HL-60 (cell line): ENCODE results near the gene AMN1.

Source experiments
- DNase-seq, 2 experiments: peaks; one replicate each; pipeline ENCODE4 v3.0.0-alpha.2; 2010 to 2020; ENCODE audit warnings: low read depth in 1 of 2, low spot score in 1 of 2
- H3K27ac ChIP-seq: fragments of 250-450 bp; sonication (Bioruptor Pico); replicated peaks from 2 replicates; pipeline ENCODE4 v1.5.1; 2020; ENCODE audit warnings: mild to moderate bottlenecking, moderate library complexity
- H3K27me3 ChIP-seq: fragments of 250-450 bp; sonication (Bioruptor Pico); 2 replicates; pipeline ENCODE4 v1.5.1; 2021; ENCODE audit warnings: mild to moderate bottlenecking, moderate library complexity; ENCODE audit not compliant: insufficient read depth, poor library complexity, severe bottlenecking
- H3K4me3 ChIP-seq: replicated peaks from 2 replicates; pipeline ENCODE4 v1.5.1; 2011; ENCODE audit warnings: mild to moderate bottlenecking, control low read depth, low read length; ENCODE audit not compliant: insufficient read depth
- GABPA ChIP-seq: IDR thresholded peaks from 2 replicates; pipeline ENCODE4 v1.6.1; 2012; ENCODE audit warnings: low read depth
- POLR2AphosphoS5 ChIP-seq: IDR thresholded peaks from 2 replicates; pipeline ENCODE4 v1.6.1; 2012; ENCODE audit warnings: low read depth
- REST ChIP-seq: IDR thresholded peaks from 2 replicates; pipeline ENCODE4 v1.6.1; 2012; ENCODE audit warnings: low read depth; ENCODE audit not compliant: insufficient replicate concordance
- SPI1 ChIP-seq: IDR thresholded peaks from 2 replicates; pipeline ENCODE4 v1.6.1; 2012; ENCODE audit warnings: low read depth, mild to moderate bottlenecking, borderline replicate concordance
- TF ChIP-seq, protein P1 (sequence below): IDR thresholded peaks from one replicate; pipeline ENCODE4 v1.5.1; 2011; ENCODE audit warnings: low read length, control low read depth, inconsistent platforms; ENCODE audit not compliant: insufficient read depth

Gene AMN1

GRCh38 chr12:31772685-31773222 is 43.9 kb upstream of the AMN1 start:
- Histone ChIP-seq H3K27me3 (no peaks in the 10 kb centered on the region), H3K4me3 (no peak overlapping the region), H3K27ac (no peak overlapping the region)
- no peak for TF ChIP-seq SPI1
- no peak for TF ChIP-seq GABPA
- TF ChIP-seq, protein P1, sequence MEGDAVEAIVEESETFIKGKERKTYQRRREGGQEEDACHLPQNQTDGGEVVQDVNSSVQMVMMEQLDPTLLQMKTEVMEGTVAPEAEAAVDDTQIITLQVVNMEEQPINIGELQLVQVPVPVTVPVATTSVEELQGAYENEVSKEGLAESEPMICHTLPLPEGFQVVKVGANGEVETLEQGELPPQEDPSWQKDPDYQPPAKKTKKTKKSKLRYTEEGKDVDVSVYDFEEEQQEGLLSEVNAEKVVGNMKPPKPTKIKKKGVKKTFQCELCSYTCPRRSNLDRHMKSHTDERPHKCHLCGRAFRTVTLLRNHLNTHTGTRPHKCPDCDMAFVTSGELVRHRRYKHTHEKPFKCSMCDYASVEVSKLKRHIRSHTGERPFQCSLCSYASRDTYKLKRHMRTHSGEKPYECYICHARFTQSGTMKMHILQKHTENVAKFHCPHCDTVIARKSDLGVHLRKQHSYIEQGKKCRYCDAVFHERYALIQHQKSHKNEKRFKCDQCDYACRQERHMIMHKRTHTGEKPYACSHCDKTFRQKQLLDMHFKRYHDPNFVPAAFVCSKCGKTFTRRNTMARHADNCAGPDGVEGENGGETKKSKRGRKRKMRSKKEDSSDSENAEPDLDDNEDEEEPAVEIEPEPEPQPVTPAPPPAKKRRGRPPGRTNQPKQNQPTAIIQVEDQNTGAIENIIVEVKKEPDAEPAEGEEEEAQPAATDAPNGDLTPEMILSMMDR, result no peak
- no peak for TF ChIP-seq POLR2AphosphoS5
- no peak for TF ChIP-seq REST
- no peak for DNase-seq

DNA sequence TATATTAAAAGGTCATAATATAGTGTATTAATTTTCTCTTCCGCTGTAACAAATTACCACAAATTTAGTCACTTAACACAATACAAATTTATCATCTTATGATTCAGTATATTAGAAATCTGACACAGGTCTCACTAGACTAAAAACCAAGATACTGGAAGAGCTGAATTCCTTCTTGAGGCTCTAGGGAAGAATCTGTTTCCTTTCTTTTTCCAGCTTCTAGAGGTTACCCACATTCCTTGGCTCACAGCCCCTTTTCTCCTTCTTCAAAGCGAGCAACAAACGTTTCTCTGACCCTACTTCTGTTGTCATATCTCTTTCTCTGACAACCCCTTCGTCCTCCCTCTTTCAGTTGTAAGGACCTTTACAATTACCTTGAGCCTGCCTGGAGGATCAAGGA is 43.4 kb upstream of the AMN1 start:
- TF ChIP-seq GABPA, result no peak
- TF ChIP-seq POLR2AphosphoS5, result no peak
- TF ChIP-seq SPI1, result no peak
- no peak for TF ChIP-seq REST
- TF ChIP-seq, protein P1, result no peak
- Histone ChIP-seq H3K4me3 (no peak overlapping the region), H3K27me3 (no peaks in the 10 kb centered on the region), H3K27ac (no peak overlapping the region)
- DNase-seq, result no peak

- Histone ChIP-seq H3K27me3 (no peaks in the 10 kb centered on the region), H3K4me3 (no peak overlapping the region), H3K27ac (no peak overlapping the region)
- TF ChIP-seq POLR2AphosphoS5 (no peak), REST (no peak), GABPA (no peak), SPI1 (no peak)
- TF ChIP-seq, protein P1, result no peak
- no peak for DNase-seq
Measured at GRCh38 chr12:31768046-31768445, 39.2 kb upstream of the AMN1 start.
